NT2/D1 (cell line): Measurements from ENCODE around the gene UBD.
A peak's percentile ranks its signal among the peaks of the same experiment; 100 is the strongest.

Experiments
- DNase-seq: peaks from one replicate; pipeline ENCODE4 v3.0.0-alpha.2; 2011; ENCODE audit warnings: low read depth, low spot score
- H3K27me3 ChIP-seq: 2 replicates; pipeline ENCODE4 v1.6.0; 2011; ENCODE audit warnings: mild to moderate bottlenecking; ENCODE audit not compliant: insufficient read length, insufficient read depth
- H3K36me3 ChIP-seq: 2 replicates; pipeline ENCODE4 v1.6.1; 2011; ENCODE audit warnings: mild to moderate bottlenecking, low read length, mixed read lengths; ENCODE audit not compliant: insufficient read depth, insufficient read length
- H3K4me1 ChIP-seq: 2 replicates; pipeline ENCODE4 v1.5.1; 2011; ENCODE audit not compliant: insufficient read depth, insufficient read length
- H3K4me3 ChIP-seq: 2 replicates; pipeline ENCODE4 v1.5.1; 2011; ENCODE audit warnings: low read depth; ENCODE audit not compliant: insufficient read length
- H3K9ac ChIP-seq: 2 replicates; pipeline ENCODE4 v1.6.0; 2011; ENCODE audit warnings: low read depth; ENCODE audit not compliant: insufficient read length
- H3K9me3 ChIP-seq: 2 replicates; pipeline ENCODE4 v1.5.1; 2011; ENCODE audit warnings: mild to moderate bottlenecking, low read length; ENCODE audit not compliant: insufficient read depth
- SUZ12 ChIP-seq: IDR thresholded peaks from 2 replicates; pipeline ENCODE4 v1.6.1; 2011; ENCODE audit not compliant: insufficient read length, insufficient read depth; ENCODE audit errors: extremely low read depth
- YY1 ChIP-seq: IDR thresholded peaks from 2 replicates; pipeline ENCODE4 v1.6.1; 2011; ENCODE audit not compliant: insufficient read length, insufficient read depth
- ZNF274 ChIP-seq: IDR thresholded peaks from 2 replicates; pipeline ENCODE4 v1.6.1; 2011; ENCODE audit warnings: mild to moderate bottlenecking, low read depth, low read length

Gene UBD

GRCh38 chr6:29559524-29560287 is at the start of gene UBD:
TSS of gene UBD (minus strand) at chr6:29559732. CDS start at chr6:29559701, 31 bp downstream.
- TF ChIP-seq ZNF274: no peak
- no peak for TF ChIP-seq YY1
- no peak for TF ChIP-seq SUZ12
- no peak for DNase-seq
- Histone ChIP-seq H3K36me3 (no peaks in the 10 kb centered on the region), H3K9ac (no peak within 1 kb of the TSS), H3K4me3 (no peak within 1 kb of the TSS), H3K27me3 (peaks cover 22% of the 10 kb centered on the region), H3K4me1 (no peaks in the 10 kb centered on the region), H3K9me3 (no peaks in the 10 kb centered on the region)

- DNase-seq: no peak
- Histone ChIP-seq H3K36me3 (peaks cover 98% of the 10 kb centered on the region), H3K4me1 (no peaks in the 10 kb centered on the region), H3K9me3 (no peaks in the 10 kb centered on the region), H3K9ac (no peak overlapping the region), H3K27me3 (no peaks in the 10 kb centered on the region), H3K4me3 (no peak overlapping the region)
- TF ChIP-seq ZNF274: no peak
- no peak for TF ChIP-seq SUZ12
- TF ChIP-seq YY1: no peak
Observed at GRCh38 chr6:29608131-29608530, 48.6 kb upstream of the UBD start.

GRCh38 chr6:29603930-29604329 is 44.4 kb upstream of the UBD start:
- no peak for TF ChIP-seq ZNF274

GRCh38 chr6:29603456-29603855 is 43.9 kb upstream of the UBD start:
- H3K9me3 ChIP-seq: no peaks in the 10 kb centered on the region
- peaks cover 3% of the 10 kb centered on the region for H3K4me1 ChIP-seq
- no peaks in the 10 kb centered on the region for H3K27me3 ChIP-seq
- no peak overlapping the region for H3K4me3 ChIP-seq
- peaks cover 95% of the 10 kb centered on the region for H3K36me3 ChIP-seq
- H3K9ac ChIP-seq: no peak overlapping the region
- TF ChIP-seq ZNF274 (no peak), YY1 (no peak), SUZ12 (no peak)
- no peak for DNase-seq

More at GRCh38 chr6:29603930-29604329, 44.4 kb upstream of the UBD start:
- Histone ChIP-seq H3K36me3 (peaks cover 97% of the 10 kb centered on the region), H3K4me3 (no peak overlapping the region), H3K9me3 (no peaks in the 10 kb centered on the region), H3K27me3 (no peaks in the 10 kb centered on the region), H3K4me1 (peaks cover 3% of the 10 kb centered on the region), H3K9ac (no peak overlapping the region)
- no peak for DNase-seq

DNA sequence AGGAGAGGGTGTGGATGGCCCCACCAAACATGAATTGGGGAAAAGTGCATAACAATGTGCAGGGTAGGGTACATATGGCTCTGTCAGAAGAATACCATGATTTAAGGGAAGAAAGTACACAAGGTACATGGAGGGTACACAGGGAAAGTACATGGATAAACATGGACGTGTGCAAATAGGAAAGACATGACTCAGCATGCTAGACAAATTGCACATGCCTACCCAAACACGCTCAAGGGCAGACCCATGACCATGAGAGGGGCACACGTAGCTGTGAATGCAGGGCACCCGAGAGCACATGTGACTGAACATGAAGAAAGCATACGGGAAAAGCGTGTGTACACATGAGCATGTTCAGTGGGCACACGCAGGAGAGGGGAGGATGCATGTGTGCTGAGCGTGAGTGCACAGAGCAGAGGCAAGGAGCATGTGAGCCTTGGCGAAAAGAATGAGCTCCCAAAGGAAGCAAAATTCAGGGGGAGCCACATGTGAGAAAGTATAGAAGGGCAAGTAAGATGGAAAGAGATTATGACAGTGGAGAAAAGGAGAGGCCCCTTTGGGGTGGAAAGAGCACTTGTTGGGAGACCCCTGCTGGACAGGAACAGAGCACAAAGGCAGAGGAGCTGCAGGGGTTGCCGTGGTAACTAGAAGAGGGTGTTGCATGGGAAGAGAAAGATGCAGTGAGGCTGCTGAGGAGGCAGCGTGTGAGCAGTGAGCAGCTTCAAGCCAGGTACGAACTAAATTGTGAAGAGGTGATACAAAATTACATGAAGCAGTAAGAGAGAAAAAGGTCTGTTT is 43.2 kb upstream of the UBD start:
- peaks cover 3% of the 10 kb centered on the region for H3K4me1 ChIP-seq
- no peak overlapping the region for H3K9ac ChIP-seq
- no peak overlapping the region for H3K4me3 ChIP-seq
- peaks cover 90% of the 10 kb centered on the region for H3K36me3 ChIP-seq
- no peaks in the 10 kb centered on the region for H3K27me3 ChIP-seq
- H3K9me3 ChIP-seq: no peaks in the 10 kb centered on the region
- TF ChIP-seq SUZ12 (no peak), ZNF274 (no peak), YY1 (no peak)
- DNase-seq: peak; percentile 66

DNA sequence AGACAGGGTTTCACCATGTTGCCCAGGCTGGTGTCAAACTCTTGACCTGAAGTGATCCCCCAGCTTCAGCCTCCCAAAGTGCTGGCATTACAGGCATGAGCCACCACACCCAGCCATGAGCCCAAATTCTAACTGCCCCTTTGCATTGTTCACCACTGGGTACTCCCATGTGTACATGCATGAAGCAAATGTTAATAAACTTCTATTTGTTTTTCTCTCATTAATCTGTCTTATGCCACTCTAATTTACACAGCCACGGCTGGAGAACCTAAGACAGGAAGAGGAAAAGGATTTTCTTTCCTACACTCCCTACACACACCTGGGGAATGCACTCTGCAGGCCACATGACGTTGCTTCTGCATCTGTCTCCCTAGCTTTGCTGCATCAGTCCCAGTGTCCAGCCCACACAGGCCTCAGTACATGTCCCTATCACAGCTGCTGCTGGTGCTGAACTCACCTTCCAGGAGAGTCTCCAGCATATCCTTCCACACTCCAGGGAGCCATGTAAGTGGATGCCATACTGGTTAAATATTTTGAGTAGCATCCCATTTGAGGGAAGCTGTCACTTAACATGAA is 38.7 kb upstream of the UBD start:
- Histone ChIP-seq H3K9me3 (no peaks in the 10 kb centered on the region), H3K9ac (no peak overlapping the region), H3K4me1 (peaks cover 6% of the 10 kb centered on the region), H3K36me3 (peaks cover 46% of the 10 kb centered on the region), H3K27me3 (no peaks in the 10 kb centered on the region), H3K4me3 (no peak overlapping the region)
- DNase-seq: no peak
- no peak for TF ChIP-seq SUZ12
- no peak for TF ChIP-seq ZNF274
- no peak for TF ChIP-seq YY1

GRCh38 chr6:29597184-29597583 is 37.7 kb upstream of the UBD start:
- DNase-seq: no peak
- H3K36me3 ChIP-seq: peaks cover 35% of the 10 kb centered on the region
- TF ChIP-seq SUZ12: no peak
- no peak for TF ChIP-seq ZNF274
- TF ChIP-seq YY1: no peak
- no peak overlapping the region for H3K9ac ChIP-seq
- no peaks in the 10 kb centered on the region for H3K27me3 ChIP-seq
- H3K4me3 ChIP-seq: no peak overlapping the region
- no peaks in the 10 kb centered on the region for H3K9me3 ChIP-seq
- H3K4me1 ChIP-seq: peaks cover 3% of the 10 kb centered on the region
